Measurements from ENCODE around the gene CFDP1.

Gene CFDP1

GRCh38 chr16:75477680-75478473 is 44.6 kb upstream of the CFDP1 start:
- no peaks in the 10 kb centered on the region for H3K9me3 ChIP-seq (ENCODE audit: control extremely low read depth in 1 of 5, control insufficient read depth in 4 of 5, insufficient read depth in 2 of 5, low read depth in 1 of 5, low read length in 4 of 5)
- no peaks in the 10 kb centered on the region for H3K36me3 ChIP-seq (ENCODE audit: control insufficient read depth in 4 of 4, insufficient read depth in 4 of 4, low read length in 3 of 4)
- CTCF ChIA-PET: interaction anchor here (1.0 to 2.6 kb wide), 4 partner anchors 13 to 286 kb away, joined by 3 to 11 read pairs (median 3); no protein-coding TSS in a partner anchor
- no peaks in the 10 kb centered on the region for H3K4me1 ChIP-seq (ENCODE audit: control extremely low read depth in 1 of 4, control insufficient read depth in 4 of 4, insufficient read depth in 4 of 4, low read length in 3 of 4)
- POLR2A ChIA-PET: no interaction called here
- 31% methylated on average over 2 of the region's 4 CpGs for WGBS (ENCODE audit: insufficient coverage)
- no peak overlapping the region for H3K4me3 ChIP-seq (ENCODE audit: control insufficient read depth in 1 of 7, extremely low read depth in 1 of 7, insufficient read depth in 4 of 7, low read depth in 2 of 7, low read length in 6 of 7)
- peaks cover 0 to 5% (median 0%) of the 10 kb centered on the region in 5 experiments for H3K27me3 ChIP-seq (replicated peaks in 2 of 5; ENCODE audit: control insufficient read depth in 4 of 5, insufficient read depth in 5 of 5, low read length in 4 of 5)
- DNase-seq: peak; percentile 32 to 89 (median 68)
- no peak overlapping the region for H3K27ac ChIP-seq (ENCODE audit: insufficient read depth in 1 of 2, low read depth in 1 of 2, low read length in 2 of 2, poor library complexity in 1 of 2, severe bottlenecking in 2 of 2)

DNA sequence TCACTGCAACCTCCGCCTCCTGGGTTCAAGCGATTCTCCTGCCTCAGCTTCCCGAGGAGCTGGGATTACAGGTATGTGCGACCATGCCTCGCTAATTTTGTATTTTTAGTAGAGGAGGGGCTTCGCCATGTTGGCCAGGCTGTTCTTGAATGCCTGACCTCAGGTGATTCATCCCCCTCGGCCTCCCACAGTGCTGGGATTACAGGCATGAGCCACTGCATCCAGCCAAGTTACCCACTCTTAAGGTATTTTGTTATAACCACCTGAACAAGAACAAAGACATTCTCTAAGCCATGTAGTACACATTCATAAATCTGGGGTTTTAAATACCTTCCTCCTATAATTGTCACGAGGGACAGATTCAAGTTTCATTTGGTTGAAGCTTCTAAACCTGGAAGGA is 43.5 kb upstream of the CFDP1 start:
- CTCF ChIA-PET: interaction anchor here (1.0 to 2.6 kb wide), 5 partner anchors 12 to 287 kb away, joined by 3 to 11 read pairs (median 3); no protein-coding TSS in a partner anchor
- DNase-seq: no peak
- no peak overlapping the region for H3K4me3 ChIP-seq (ENCODE audit: control insufficient read depth in 1 of 7, extremely low read depth in 1 of 7, insufficient read depth in 4 of 7, low read depth in 2 of 7, low read length in 6 of 7)
- no peaks in the 10 kb centered on the region for H3K36me3 ChIP-seq (ENCODE audit: control insufficient read depth in 4 of 4, insufficient read depth in 4 of 4, low read length in 3 of 4)
- no peaks in the 10 kb centered on the region for H3K4me1 ChIP-seq (ENCODE audit: control extremely low read depth in 1 of 4, control insufficient read depth in 4 of 4, insufficient read depth in 4 of 4, low read length in 3 of 4)
- H3K9me3 ChIP-seq (ENCODE audit: control extremely low read depth in 1 of 5, control insufficient read depth in 4 of 5, insufficient read depth in 2 of 5, low read depth in 1 of 5, low read length in 4 of 5): no peaks in the 10 kb centered on the region
- H3K27ac ChIP-seq (ENCODE audit: insufficient read depth in 1 of 2, low read depth in 1 of 2, low read length in 2 of 2, poor library complexity in 1 of 2, severe bottlenecking in 2 of 2): no peak overlapping the region
- H3K27me3 ChIP-seq (replicated peaks in 2 of 5; ENCODE audit: control insufficient read depth in 4 of 5, insufficient read depth in 5 of 5, low read length in 4 of 5): peaks cover 0 to 5% (median 0%) of the 10 kb centered on the region in 5 experiments
- 100% methylated on average over 6 of the region's 8 CpGs for WGBS (ENCODE audit: insufficient coverage)
- POLR2A ChIA-PET: no interaction called here

DNA sequence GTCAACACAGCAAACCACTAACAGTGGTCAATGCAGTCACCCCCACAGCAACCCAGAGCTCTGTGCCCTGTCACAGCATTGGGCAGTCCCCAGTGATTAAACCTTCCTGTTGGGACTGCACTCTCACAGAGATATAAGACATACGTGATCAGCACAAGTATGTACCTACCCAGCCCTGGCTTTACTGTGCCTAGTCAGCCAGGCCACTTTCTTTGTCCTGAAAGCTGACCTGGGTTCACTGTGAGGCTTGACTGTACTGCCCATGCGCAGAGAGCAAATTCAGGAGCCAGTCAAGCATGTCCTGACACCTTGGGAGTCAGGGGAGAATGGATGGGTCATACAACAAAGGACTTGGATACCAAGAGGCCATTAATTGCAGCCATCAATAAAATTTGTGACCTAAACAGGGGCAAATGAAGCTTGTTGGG is 42.1 kb upstream of the CFDP1 start:
- 90% methylated on average over 1 of the region's 2 CpGs for WGBS (ENCODE audit: insufficient coverage)
- Histone ChIP-seq H3K4me3 (ENCODE audit: control insufficient read depth in 1 of 7, extremely low read depth in 1 of 7, insufficient read depth in 4 of 7, low read depth in 2 of 7, low read length in 6 of 7) (no peak overlapping the region), H3K27me3 (replicated peaks in 2 of 5; ENCODE audit: control insufficient read depth in 4 of 5, insufficient read depth in 5 of 5, low read length in 4 of 5) (peaks cover 0 to 5% (median 0%) of the 10 kb centered on the region in 5 experiments), H3K36me3 (ENCODE audit: control insufficient read depth in 4 of 4, insufficient read depth in 4 of 4, low read length in 3 of 4) (no peaks in the 10 kb centered on the region), H3K4me1 (ENCODE audit: control extremely low read depth in 1 of 4, control insufficient read depth in 4 of 4, insufficient read depth in 4 of 4, low read length in 3 of 4) (no peaks in the 10 kb centered on the region), H3K27ac (ENCODE audit: insufficient read depth in 1 of 2, low read depth in 1 of 2, low read length in 2 of 2, poor library complexity in 1 of 2, severe bottlenecking in 2 of 2) (no peak overlapping the region), H3K9me3 (ENCODE audit: control extremely low read depth in 1 of 5, control insufficient read depth in 4 of 5, insufficient read depth in 2 of 5, low read depth in 1 of 5, low read length in 4 of 5) (no peaks in the 10 kb centered on the region)
- DNase-seq: no peak
- ChIA-PET CTCF (interaction anchor here (0.6 to 2.6 kb wide), 5 partner anchors 10 to 277 kb away, joined by 3 to 11 read pairs (median 4); no protein-coding TSS in a partner anchor), POLR2A (no interaction called here)

- over 99% methylated on average over 15 of the region's 17 CpGs for whole genome bisulfite sequencing (ENCODE audit: insufficient coverage)
- Histone ChIP-seq H3K4me3 (ENCODE audit: control insufficient read depth in 1 of 7, extremely low read depth in 1 of 7, insufficient read depth in 4 of 7, low read depth in 2 of 7, low read length in 6 of 7) (no peak overlapping the region), H3K36me3 (ENCODE audit: control insufficient read depth in 4 of 4, insufficient read depth in 4 of 4, low read length in 3 of 4) (no peaks in the 10 kb centered on the region), H3K9me3 (ENCODE audit: control extremely low read depth in 1 of 5, control insufficient read depth in 4 of 5, insufficient read depth in 2 of 5, low read depth in 1 of 5, low read length in 4 of 5) (no peaks in the 10 kb centered on the region), H3K27ac (ENCODE audit: insufficient read depth in 1 of 2, low read depth in 1 of 2, low read length in 2 of 2, poor library complexity in 1 of 2, severe bottlenecking in 2 of 2) (no peak overlapping the region), H3K27me3 (replicated peaks in 2 of 5; ENCODE audit: control insufficient read depth in 4 of 5, insufficient read depth in 5 of 5, low read length in 4 of 5) (peaks cover 0 to 5% (median 0%) of the 10 kb centered on the region in 5 experiments), H3K4me1 (ENCODE audit: control extremely low read depth in 1 of 4, control insufficient read depth in 4 of 4, insufficient read depth in 4 of 4, low read length in 3 of 4) (no peaks in the 10 kb centered on the region)
- DNase-seq: no peak
- ChIA-PET POLR2A (interaction anchor here (0.6 kb wide), 1 partner anchor 24 kb away, joined by 3 read pairs; no protein-coding TSS in a partner anchor), CTCF (interaction anchor here (0.5 to 3.8 kb wide), 15 partner anchors 8 to 306 kb away, joined by 3 to 27 read pairs (median 4); partner anchors contain the start of genes ADAT1, GABARAPL2 and TMEM170A)
Observed at GRCh38 chr16:75472908-75473877, 39.9 kb upstream of the CFDP1 start.

- ChIA-PET POLR2A (no interaction called here), CTCF (interaction anchor here (0.7 to 3.8 kb wide), 30 partner anchors 8 to 1699 kb away, joined by 3 to 27 read pairs (median 4); partner anchors contain the start of genes ADAT1, GABARAPL2, KARS1 and TERF2IP)
- DNase-seq: peak; percentile 46 to 63 (median 57)
- 32% methylated on average over 7 of the region's 10 CpGs for WGBS (ENCODE audit: insufficient coverage)
- H3K27me3 ChIP-seq (replicated peaks in 2 of 5; ENCODE audit: control insufficient read depth in 4 of 5, insufficient read depth in 5 of 5, low read length in 4 of 5): peaks cover 0 to 1% (median 0%) of the 10 kb centered on the region in 5 experiments
- no peak overlapping the region for H3K27ac ChIP-seq (ENCODE audit: insufficient read depth in 1 of 2, low read depth in 1 of 2, low read length in 2 of 2, poor library complexity in 1 of 2, severe bottlenecking in 2 of 2)
- H3K9me3 ChIP-seq (ENCODE audit: control extremely low read depth in 1 of 5, control insufficient read depth in 4 of 5, insufficient read depth in 2 of 5, low read depth in 1 of 5, low read length in 4 of 5): no peaks in the 10 kb centered on the region
- H3K4me1 ChIP-seq (ENCODE audit: control extremely low read depth in 1 of 4, control insufficient read depth in 4 of 4, insufficient read depth in 4 of 4, low read length in 3 of 4): no peaks in the 10 kb centered on the region
- H3K4me3 ChIP-seq (ENCODE audit: control insufficient read depth in 1 of 7, extremely low read depth in 1 of 7, insufficient read depth in 4 of 7, low read depth in 2 of 7, low read length in 6 of 7): no peak overlapping the region
- H3K36me3 ChIP-seq (ENCODE audit: control insufficient read depth in 4 of 4, insufficient read depth in 4 of 4, low read length in 3 of 4): no peaks in the 10 kb centered on the region
Observed at GRCh38 chr16:75471723-75472633, 38.7 kb upstream of the CFDP1 start.

DNA sequence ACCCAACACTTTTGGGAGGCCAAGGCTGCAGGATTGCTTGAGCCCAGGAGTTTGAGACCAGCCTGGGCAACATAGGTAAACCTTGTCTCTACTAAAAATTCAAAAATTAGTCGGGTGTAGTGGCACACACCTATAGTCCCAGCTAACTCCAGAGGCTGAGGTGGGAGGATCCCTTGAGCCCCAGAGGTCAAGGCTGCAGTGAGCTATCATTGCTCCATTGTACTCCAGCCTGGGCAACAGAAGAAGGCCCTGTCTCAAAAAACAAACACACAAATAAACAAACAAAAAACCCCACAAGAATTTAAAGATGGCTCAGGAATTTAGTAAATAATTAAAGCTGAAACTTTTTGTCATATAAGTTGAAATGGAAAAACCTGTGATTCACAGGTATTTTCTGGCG is 33.5 kb upstream of the CFDP1 start:
- H3K27me3 ChIP-seq (replicated peaks in 2 of 5; ENCODE audit: control insufficient read depth in 4 of 5, insufficient read depth in 5 of 5, low read length in 4 of 5): no peaks in the 10 kb centered on the region
- 100% methylated on average over 1 of the region's 2 CpGs for WGBS (ENCODE audit: insufficient coverage)
- POLR2A ChIA-PET: interaction anchor here (0.6 kb wide), 1 partner anchor 18 kb away, joined by 4 read pairs; no protein-coding TSS in a partner anchor

More for the DNA sequence above, 33.5 kb upstream of the CFDP1 start:
- CTCF ChIA-PET: interaction anchor here (0.9 kb wide), 1 partner anchor 21 kb away, joined by 3 read pairs; no protein-coding TSS in a partner anchor
- H3K9me3 ChIP-seq (ENCODE audit: control extremely low read depth in 1 of 5, control insufficient read depth in 4 of 5, insufficient read depth in 2 of 5, low read depth in 1 of 5, low read length in 4 of 5): no peaks in the 10 kb centered on the region
- peaks cover 4 to 13% (median 9%) of the 10 kb centered on the region in 4 experiments for H3K4me1 ChIP-seq (ENCODE audit: control extremely low read depth in 1 of 4, control insufficient read depth in 4 of 4, insufficient read depth in 4 of 4, low read length in 3 of 4)
- DNase-seq: no peak
- no peak overlapping the region for H3K27ac ChIP-seq (ENCODE audit: insufficient read depth in 1 of 2, low read depth in 1 of 2, low read length in 2 of 2, poor library complexity in 1 of 2, severe bottlenecking in 2 of 2)
- H3K4me3 ChIP-seq (ENCODE audit: control insufficient read depth in 1 of 7, extremely low read depth in 1 of 7, insufficient read depth in 4 of 7, low read depth in 2 of 7, low read length in 6 of 7): no peak overlapping the region
- no peaks in the 10 kb centered on the region for H3K36me3 ChIP-seq (ENCODE audit: control insufficient read depth in 4 of 4, insufficient read depth in 4 of 4, low read length in 3 of 4)

Measured in common myeloid progenitor, CD34-positive (primary cell).